NOMO-1 (cell line): Measurements from ENCODE around the gene PTGIR.
A peak's percentile ranks its signal among the peaks of the same experiment; 100 is the strongest.

Experiments
- DNase-seq, 2 experiments: peaks; one replicate each; lab custom pipeline; 2025; ENCODE audit not compliant: unreplicated experiment in 2 of 2; lab: John Stamatoyannopoulos, UW

The PTGIR gene

GRCh38 chr19:46624958-46625661 is at the start of gene PTGIR:
PTGIR (minus strand) TSS chr19:46625089; CDS start chr19:46624225, 864 bp downstream.
- DNase-seq, result peak; percentile 21 to 40

- DNase-seq, result no peak
Observed at GRCh38 chr19:46670813-46671212, 45.9 kb upstream of the PTGIR start.

GRCh38 chr19:46668662-46669061 is 43.8 kb upstream of the PTGIR start:
- DNase-seq, result no peak

GRCh38 chr19:46665072-46665471 is 40.2 kb upstream of the PTGIR start:
- DNase-seq, result no peak

- DNase-seq, result peak; percentile 73 to 89
Observed at GRCh38 chr19:46661735-46662592, 37.1 kb upstream of the PTGIR start.

GRCh38 chr19:46661020-46661731 is 36.3 kb upstream of the PTGIR start, which contains the start of gene DACT3:
DACT3 (minus strand) TSS chr19:46661182; CDS start chr19:46661064, 118 bp downstream.
- peak; percentile 99 to 100 for DNase-seq

- DNase-seq, result no peak
Observed at GRCh38 chr19:46660551-46661019, 35.7 kb upstream of the PTGIR start.

GRCh38 chr19:46660008-46660517 is 35.2 kb upstream of the PTGIR start:
- no peak for DNase-seq

GRCh38 chr19:46659151-46660007 is 34.5 kb upstream of the PTGIR start:
- DNase-seq, result no peak

- no peak for DNase-seq
Observed at GRCh38 chr19:46656541-46656940, 31.7 kb upstream of the PTGIR start.

- DNase-seq, result peak in 1 of 2 experiments; percentile 35
Observed at GRCh38 chr19:46654621-46655152, 29.8 kb upstream of the PTGIR start.

GRCh38 chr19:46650445-46650844 is 25.6 kb upstream of the PTGIR start:
- DNase-seq, result no peak

GRCh38 chr19:46648961-46649960 is 24.4 kb upstream of the PTGIR start:
- DNase-seq, result no peak

- DNase-seq, result peak in 1 of 2 experiments; percentile 40
Observed at GRCh38 chr19:46648060-46648960, 23.4 kb upstream of the PTGIR start.

- no peak for DNase-seq
Observed at GRCh38 chr19:46646402-46646801, 21.5 kb upstream of the PTGIR start.

- no peak for DNase-seq
Observed at GRCh38 chr19:46644720-46645119, 19.8 kb upstream of the PTGIR start.

- no peak for DNase-seq
Observed at GRCh38 chr19:46640656-46641055, 15.8 kb upstream of the PTGIR start.
